KMS-11 (cell line): Measurements from ENCODE around the gene NUDT16L1.

Experiments
- H2AFZ ChIP-seq: fragments of 200-600 bp; sonication (generic); 2 replicates; pipeline ENCODE4 v1.6.1; 2016; ENCODE audit warnings: antibody characterized with exemption, mixed run types, low read depth
- H3K27ac ChIP-seq: fragments of 200-600 bp; sonication (generic); 2 replicates; pipeline ENCODE4 v1.6.1; 2016; ENCODE audit warnings: mild to moderate bottlenecking, mixed run types
- H3K27me3 ChIP-seq: fragments of 200-600 bp; sonication (generic); 2 replicates; pipeline ENCODE4 v1.6.1; 2017; ENCODE audit warnings: mild to moderate bottlenecking, low read depth, mixed run types, moderate library complexity; ENCODE audit not compliant: insufficient read depth
- H3K36me3 ChIP-seq: fragments of 200-600 bp; sonication (generic); 2 replicates; pipeline ENCODE4 v1.6.1; 2017; ENCODE audit warnings: mild to moderate bottlenecking, mixed run types; ENCODE audit not compliant: insufficient read depth
- H3K4me1 ChIP-seq: fragments of 200-600 bp; sonication (generic); 2 replicates; pipeline ENCODE4 v1.6.1; 2016; ENCODE audit warnings: mild to moderate bottlenecking, low read depth, mixed run types; ENCODE audit not compliant: poor library complexity, severe bottlenecking
- H3K4me2 ChIP-seq: fragments of 200-600 bp; sonication (generic); 2 replicates; pipeline ENCODE4 v1.7.0; 2016; ENCODE audit warnings: mild to moderate bottlenecking, mixed run types
- H3K4me3 ChIP-seq: fragments of 200-600 bp; sonication (generic); IDR thresholded peaks from 2 replicates; pipeline ENCODE4 v1.6.1; 2017; ENCODE audit warnings: low read depth, low read length, mixed read lengths; ENCODE audit not compliant: insufficient read depth
- H3K79me2 ChIP-seq: fragments of 200-600 bp; sonication (generic); 2 replicates; pipeline ENCODE4 v1.6.1; 2016; ENCODE audit warnings: low read depth, mixed run types; ENCODE audit not compliant: insufficient read depth
- H3K9ac ChIP-seq: fragments of 200-600 bp; sonication (generic); 2 replicates; pipeline ENCODE4 v1.6.1; 2016; ENCODE audit warnings: mild to moderate bottlenecking, mixed run types
- H4K20me1 ChIP-seq: fragments of 200-600 bp; sonication (generic); 2 replicates; pipeline ENCODE4 v1.6.1; 2016; ENCODE audit warnings: mild to moderate bottlenecking, mixed run types; ENCODE audit not compliant: insufficient read depth
- CTCF ChIP-seq: fragments of 200-600 bp; sonication (generic); conservative IDR thresholded peaks from 2 replicates; pipeline ENCODE4 v1.6.1; 2017; ENCODE audit warnings: low read depth, mild to moderate bottlenecking, antibody characterized with exemption, low read length, moderate library complexity, mixed read lengths

The NUDT16L1 gene

GRCh38 chr16:4654011-4654963, 39.1 kb upstream of the NUDT16L1 start:
- Histone ChIP-seq H4K20me1 (no peaks in the 10 kb centered on the region), H3K4me2 (no peak overlapping the region), H3K27ac (no peak overlapping the region), H3K9ac (no peak overlapping the region), H3K4me1 (peaks cover 8% of the 10 kb centered on the region), H3K4me3 (no peak overlapping the region), H3K36me3 (no peaks in the 10 kb centered on the region), H2AFZ (no peak overlapping the region), H3K79me2 (no peaks in the 10 kb centered on the region), H3K27me3 (no peaks in the 10 kb centered on the region)
- no peak for TF ChIP-seq CTCF

- TF ChIP-seq CTCF = no peak
- no peak overlapping the region for H3K27ac ChIP-seq
- H3K9ac ChIP-seq = no peak overlapping the region
- no peak overlapping the region for H3K4me2 ChIP-seq
- H2AFZ ChIP-seq = no peak overlapping the region
- no peaks in the 10 kb centered on the region for H3K27me3 ChIP-seq
- no peaks in the 10 kb centered on the region for H3K79me2 ChIP-seq
- H4K20me1 ChIP-seq = no peaks in the 10 kb centered on the region
- H3K4me3 ChIP-seq = no peak overlapping the region
- H3K36me3 ChIP-seq = no peaks in the 10 kb centered on the region
- peaks cover 8% of the 10 kb centered on the region for H3K4me1 ChIP-seq
Observed at GRCh38 chr16:4654964-4655590, 38.3 kb upstream of the NUDT16L1 start.

GRCh38 chr16:4655801-4656200, 37.6 kb upstream of the NUDT16L1 start:
- TF ChIP-seq CTCF = no peak
- no peaks in the 10 kb centered on the region for H4K20me1 ChIP-seq
- H3K9ac ChIP-seq = no peak overlapping the region
- H3K4me3 ChIP-seq = no peak overlapping the region
- H3K4me1 ChIP-seq = peaks cover 8% of the 10 kb centered on the region
- no peak overlapping the region for H2AFZ ChIP-seq
- H3K4me2 ChIP-seq = no peak overlapping the region
- no peak overlapping the region for H3K27ac ChIP-seq
- no peaks in the 10 kb centered on the region for H3K36me3 ChIP-seq
- no peaks in the 10 kb centered on the region for H3K79me2 ChIP-seq
- no peaks in the 10 kb centered on the region for H3K27me3 ChIP-seq

- no peak overlapping the region for H3K9ac ChIP-seq
- no peaks in the 10 kb centered on the region for H3K36me3 ChIP-seq
- no peak overlapping the region for H3K4me3 ChIP-seq
- H4K20me1 ChIP-seq = no peaks in the 10 kb centered on the region
- no peak overlapping the region for H3K27ac ChIP-seq
- no peak overlapping the region for H3K4me2 ChIP-seq
- no peaks in the 10 kb centered on the region for H3K79me2 ChIP-seq
- H2AFZ ChIP-seq = no peak overlapping the region
- no peaks in the 10 kb centered on the region for H3K27me3 ChIP-seq
- TF ChIP-seq CTCF = no peak
- peaks cover 8% of the 10 kb centered on the region for H3K4me1 ChIP-seq
Observed at GRCh38 chr16:4656221-4656620, 37.1 kb upstream of the NUDT16L1 start.
